Skeletal muscle cell (primary cell): ENCODE data around the gene PARP1.
"Not testable (repeated sequence)": the region's sequence is repeated elsewhere in the genome, so short reads cannot be mapped to it uniquely, and the experiment has no call there.

Experiments used
- DNase-seq: peaks from one replicate; pipeline ENCODE4 v3.0.0-alpha.2; 2010; ENCODE audit warnings: low read depth
- H3K4me3 ChIP-seq: 2 replicates; pipeline ENCODE4 v1.5.1; 2011; ENCODE audit warnings: low read depth, mild to moderate bottlenecking, control low read depth, low read length, moderate library complexity

PARP1 gene

DNA sequence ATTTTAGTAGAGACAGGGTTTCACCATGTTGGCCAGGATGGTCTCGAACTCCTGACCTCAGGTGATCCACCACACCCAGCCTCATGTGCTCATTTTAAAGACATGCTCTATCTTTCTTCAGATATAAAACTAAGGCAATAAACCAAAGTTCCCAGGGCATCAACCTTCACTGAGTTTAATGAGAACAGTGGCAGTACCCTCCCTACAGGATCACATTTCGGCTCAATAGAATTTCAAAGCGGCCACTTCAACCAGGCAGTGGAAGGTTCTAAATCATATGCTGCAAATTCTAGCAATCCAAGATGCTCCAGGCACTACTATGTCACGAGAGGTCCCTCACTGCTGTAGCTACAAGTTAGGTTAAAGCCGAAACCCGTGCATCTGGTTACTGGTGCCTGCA lies 45.5 kb downstream of the PARP1 start:
- no peak overlapping the region for H3K4me3 ChIP-seq
- no peak for DNase-seq

DNA sequence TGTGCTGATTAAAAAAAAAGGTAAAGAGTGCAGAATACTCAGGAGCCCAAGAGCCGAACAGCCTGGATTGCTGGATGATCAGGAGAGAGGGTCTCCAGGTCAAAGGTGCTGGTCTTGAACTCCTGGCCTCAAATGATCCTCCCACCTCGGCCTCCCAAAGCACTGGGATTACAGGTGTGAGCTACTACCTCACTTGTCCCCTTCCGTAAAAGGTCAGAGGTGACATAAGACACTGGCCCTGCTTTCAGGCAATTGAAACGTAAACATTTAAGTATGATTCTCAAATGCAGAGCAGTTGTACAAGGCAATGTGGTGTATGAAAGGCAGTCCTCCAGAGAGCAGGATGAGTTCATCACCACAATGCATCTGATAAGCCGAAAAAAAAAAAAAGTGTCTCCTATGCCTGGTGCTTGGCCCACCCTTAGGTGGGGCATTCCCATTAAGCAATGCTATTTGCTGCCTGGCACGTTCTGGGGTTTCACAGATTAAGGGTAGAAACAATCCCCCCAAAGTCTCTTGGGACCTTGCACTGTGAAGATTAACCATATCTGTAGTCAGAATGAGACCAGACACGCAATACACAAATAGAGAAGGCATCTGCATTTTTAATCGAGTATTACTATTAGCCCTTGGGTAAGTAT lies 47.7 kb downstream of the PARP1 start:
- H3K4me3 ChIP-seq: no peak overlapping the region
- no peak for DNase-seq

- H3K4me3 ChIP-seq: no peak overlapping the region
- DNase-seq: no peak
These were observed 50.5 kb downstream of the PARP1 start for GRCh38 chr1:226357416-226357815.

- no peak overlapping the region for H3K4me3 ChIP-seq
- DNase-seq: no peak
These were observed 52.0 kb downstream of the PARP1 start for GRCh38 chr1:226355669-226356551.

- no peak overlapping the region for H3K4me3 ChIP-seq
- no peak for DNase-seq
These were observed 52.9 kb downstream of the PARP1 start for GRCh38 chr1:226355016-226355415.

- no peak overlapping the region for H3K4me3 ChIP-seq
- DNase-seq: no peak
These were observed 54.0 kb downstream of the PARP1 start for GRCh38 chr1:226353698-226354525.

DNA sequence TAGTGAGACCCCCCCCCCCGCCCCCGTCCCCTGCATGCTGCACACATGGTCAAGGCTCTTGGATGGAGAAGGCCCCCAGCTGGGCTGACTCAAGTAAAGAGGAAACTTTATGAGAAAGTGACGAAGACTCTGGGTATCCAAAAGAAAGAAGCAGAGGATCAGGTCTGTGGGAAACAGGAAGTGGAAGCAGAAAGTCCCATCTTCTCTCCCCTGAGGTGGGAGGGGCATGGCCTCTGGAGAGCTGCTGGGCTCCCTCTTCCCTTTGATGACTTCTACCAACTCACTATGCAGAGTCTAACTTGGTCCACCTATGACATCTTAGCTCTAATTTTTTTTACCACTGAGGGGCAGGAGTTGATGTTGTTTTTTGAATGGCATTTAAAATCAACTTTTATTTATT lies 56.2 kb downstream of the PARP1 start:
- H3K4me3 ChIP-seq: no peak overlapping the region
- no peak for DNase-seq

DNA sequence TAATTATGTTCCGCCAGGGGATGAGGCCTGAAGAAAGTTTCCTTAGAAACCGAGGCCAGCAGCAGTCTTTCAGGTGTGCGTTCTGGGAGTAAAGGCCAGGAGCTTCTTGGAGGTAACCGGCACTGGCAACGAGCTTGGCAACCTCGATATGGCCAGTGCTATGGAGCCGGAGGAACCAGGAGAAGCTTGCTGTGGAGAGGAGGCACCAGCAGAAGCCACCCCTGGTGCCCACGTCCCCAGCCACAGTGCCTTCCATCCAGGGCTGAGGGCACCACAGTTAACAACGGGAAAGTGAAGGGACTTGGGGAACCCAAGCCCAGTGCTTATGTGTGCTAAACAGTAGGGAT lies 57.4 kb downstream of the PARP1 start:
- no peak overlapping the region for H3K4me3 ChIP-seq
- no peak for DNase-seq

- no peak for DNase-seq
- no peak overlapping the region for H3K4me3 ChIP-seq
These were observed 57.9 kb downstream of the PARP1 start for GRCh38 chr1:226349801-226350518.

DNA sequence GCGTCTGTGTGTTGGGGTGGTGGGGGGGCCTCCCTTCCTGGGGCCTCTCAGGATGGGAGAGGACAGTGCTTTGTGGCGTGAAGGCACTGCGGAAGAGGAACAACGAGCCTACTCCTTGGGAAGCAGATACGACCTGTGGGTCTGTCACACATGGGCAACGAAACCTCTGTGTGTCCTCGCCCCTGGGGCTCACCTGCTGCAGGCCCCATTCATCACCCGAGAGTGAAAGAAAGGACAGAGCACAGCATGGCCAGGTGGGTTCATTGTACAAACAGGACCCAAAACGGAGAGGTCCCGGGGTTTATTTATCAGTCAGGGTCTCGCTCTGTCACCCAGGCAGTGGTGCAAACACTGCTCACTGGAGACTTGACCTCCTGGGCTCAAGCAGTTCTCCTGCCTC lies 58.8 kb downstream of the PARP1 start:
- DNase-seq: no peak
- H3K4me3 ChIP-seq: no peak overlapping the region

DNA sequence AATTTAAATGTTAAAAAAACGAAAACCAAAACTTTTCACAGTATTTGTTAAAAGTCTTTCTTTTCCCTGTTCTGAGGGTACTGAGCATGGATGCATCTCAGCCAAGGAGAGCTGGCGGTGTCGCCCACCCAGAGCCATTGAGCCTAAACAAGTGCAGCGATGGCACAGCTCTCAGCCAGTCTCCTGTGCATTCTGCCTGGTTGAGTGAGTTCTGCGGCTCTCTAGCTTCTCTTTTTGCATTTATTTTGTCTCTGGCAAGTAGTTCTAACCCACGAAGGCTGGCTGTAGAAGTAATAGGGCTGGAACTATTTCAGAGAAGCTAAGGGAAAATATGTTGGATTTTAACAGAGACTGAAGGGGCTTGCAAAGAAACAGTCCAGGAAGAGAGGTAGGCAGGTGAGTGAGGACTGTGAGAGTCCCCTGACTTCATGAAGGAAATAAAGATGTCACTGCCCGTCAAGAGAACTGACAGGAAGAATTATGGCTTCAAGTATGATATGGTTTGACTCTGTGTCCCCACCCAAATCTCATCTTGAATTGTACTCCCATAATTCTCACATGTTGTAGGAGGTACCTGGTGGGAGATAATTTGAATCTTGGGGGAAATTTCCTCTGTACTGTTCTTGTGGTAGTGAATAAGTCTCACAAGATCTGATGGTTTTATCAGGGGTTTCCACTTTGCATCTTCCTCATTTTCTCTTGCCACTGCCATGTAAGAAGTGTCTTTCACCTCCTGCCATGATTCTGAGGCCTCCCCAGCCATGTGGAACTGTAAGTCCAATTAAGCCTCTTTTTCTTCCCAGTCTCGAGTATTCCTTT lies 63.2 kb downstream of the PARP1 start:
- DNase-seq: no peak
- H3K4me3 ChIP-seq: no peak overlapping the region

DNA sequence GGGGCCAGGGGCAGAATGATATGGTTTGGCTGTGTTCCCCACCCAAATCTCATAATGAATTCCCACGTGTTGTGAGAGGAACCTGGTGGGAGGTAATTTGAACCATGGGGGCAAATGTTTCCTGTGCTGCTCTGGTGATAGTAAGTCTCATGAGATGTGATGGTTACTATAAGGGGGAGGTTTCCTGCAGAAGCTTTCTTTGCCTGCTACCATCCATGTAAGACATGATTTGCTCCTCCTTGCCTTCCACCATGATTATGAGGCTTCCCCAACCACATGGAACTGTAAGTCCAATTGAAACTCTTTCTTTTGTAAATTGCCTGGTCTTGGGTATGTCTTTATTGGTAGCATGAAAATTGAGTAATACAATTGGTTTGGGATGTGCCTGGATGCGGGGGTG lies 65.2 kb downstream of the PARP1 start:
- no peak for DNase-seq
- no peak overlapping the region for H3K4me3 ChIP-seq

DNA sequence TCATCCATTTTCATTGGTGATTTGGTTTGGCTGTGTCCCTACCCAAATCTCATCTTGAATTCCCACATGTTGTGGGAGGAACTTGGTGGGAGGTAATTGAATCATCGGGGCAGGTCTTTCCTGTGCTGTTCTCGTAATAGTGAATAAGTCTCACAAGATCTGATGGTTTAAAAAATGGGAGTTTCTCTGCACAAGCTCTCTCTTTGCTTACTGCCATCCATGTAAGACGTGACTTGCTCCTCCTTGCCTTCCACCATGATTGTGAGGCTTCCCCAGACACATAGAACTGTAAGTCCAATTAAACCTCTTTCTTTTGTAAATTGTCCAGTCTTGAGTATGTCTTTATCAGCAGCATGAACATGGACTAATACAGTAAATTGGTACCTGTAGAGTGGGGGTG lies 67.8 kb downstream of the PARP1 start:
- DNase-seq, H3K4me3 ChIP-seq: not testable (repeated sequence)

- DNase-seq: no peak
- no peak overlapping the region for H3K4me3 ChIP-seq
These were observed 70.5 kb downstream of the PARP1 start for GRCh38 chr1:226337276-226337875.

DNA sequence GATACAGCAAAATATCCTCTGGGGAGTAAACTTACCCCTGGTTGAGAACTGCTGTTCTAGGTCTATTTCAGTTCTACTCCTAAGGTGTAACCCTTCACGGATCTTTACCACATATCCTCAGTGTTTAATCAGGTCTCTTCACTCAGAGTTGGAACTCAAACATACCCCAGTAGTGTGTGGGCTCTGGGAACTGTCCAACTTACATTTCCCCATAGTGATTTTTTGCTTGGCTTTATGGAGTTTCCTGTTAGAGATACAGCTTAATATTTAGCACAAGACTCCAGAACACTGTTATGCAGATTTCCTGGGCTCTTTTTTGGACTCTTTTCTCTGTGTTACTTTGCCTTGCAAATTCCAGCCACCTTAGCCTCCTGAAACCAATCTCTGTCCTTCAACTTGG lies 72.2 kb downstream of the PARP1 start:
- DNase-seq: no peak
- no peak overlapping the region for H3K4me3 ChIP-seq

DNA sequence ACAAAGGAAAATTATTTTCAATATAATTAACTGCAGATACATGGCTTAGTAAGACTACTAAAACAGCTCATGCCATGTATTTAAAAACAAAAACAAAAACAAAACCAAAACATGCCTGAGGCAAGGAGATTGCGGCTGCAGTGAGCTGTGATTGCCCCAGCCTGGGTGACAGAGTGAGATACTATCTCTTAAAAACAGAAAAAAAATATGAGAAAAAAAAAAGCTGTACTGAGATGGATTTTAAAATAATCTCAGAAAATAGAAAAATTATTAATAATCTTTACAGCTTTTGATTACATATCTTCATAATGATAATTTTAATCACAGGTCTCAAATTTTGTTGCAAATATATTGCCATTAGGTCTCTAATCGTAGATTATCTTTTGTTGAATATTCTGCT lies 74.9 kb downstream of the PARP1 start:
- no peak overlapping the region for H3K4me3 ChIP-seq
- no peak for DNase-seq

- no peak for DNase-seq
- H3K4me3 ChIP-seq: no peak overlapping the region
These were observed 78.7 kb downstream of the PARP1 start for GRCh38 chr1:226329237-226329636.

GRCh38 chr1:226327761-226328162 lies 80.1 kb downstream of the PARP1 start:
- H3K4me3 ChIP-seq: no peak overlapping the region
- no peak for DNase-seq

GRCh38 chr1:226325178-226325577 lies 82.7 kb downstream of the PARP1 start:
- no peak for DNase-seq
- no peak overlapping the region for H3K4me3 ChIP-seq
